H9 (cell line): ENCODE measurements around the gene SLC5A2. TPM values are rescaled to one million over a fixed set of nuclear protein-coding genes. Genes with fewer than 3 reads are reported as not detected.

Source experiments
- DNase-seq: peaks from one replicate; pipeline ENCODE4 v3.0.0-alpha.2; 2017
- H2AFZ ChIP-seq: one replicate; pipeline ENCODE4 v1.6.1; 2013; ENCODE audit warnings: mild to moderate bottlenecking, low read length, control low read depth, moderate library complexity
- H2AK5ac ChIP-seq: 2 replicates; pipeline ENCODE4 v1.6.1; 2013; ENCODE audit warnings: low read length, control low read depth, mixed read lengths; ENCODE audit not compliant: insufficient read length
- H2BK120ac ChIP-seq: one replicate; pipeline ENCODE4 v1.6.1; 2013; ENCODE audit warnings: low read depth, mild to moderate bottlenecking, low read length, control low read depth, inconsistent platforms; ENCODE audit not compliant: poor library complexity, severe bottlenecking
- H2BK12ac ChIP-seq: 2 replicates; pipeline ENCODE4 v1.6.1; 2013; ENCODE audit warnings: low read length, control low read depth, mixed read lengths, low read depth; ENCODE audit not compliant: insufficient read length
- H2BK15ac ChIP-seq: 2 replicates; pipeline ENCODE4 v1.6.1; 2013; ENCODE audit warnings: low read depth, low read length, control low read depth
- H2BK20ac ChIP-seq: one replicate; pipeline ENCODE4 v1.6.1; 2013; ENCODE audit warnings: low read depth, mild to moderate bottlenecking, low read length, control low read depth, inconsistent platforms; ENCODE audit not compliant: poor library complexity, severe bottlenecking
- H2BK5ac ChIP-seq: 2 replicates; pipeline ENCODE4 v1.6.1; 2013; ENCODE audit warnings: low read length, control low read depth, mixed read lengths; ENCODE audit not compliant: insufficient read length
- H3K14ac ChIP-seq: 2 replicates; pipeline ENCODE4 v1.6.1; 2013; ENCODE audit warnings: low read length, control low read depth; ENCODE audit not compliant: insufficient read depth
- H3K18ac ChIP-seq: 2 replicates; pipeline ENCODE4 v1.6.1; 2013; ENCODE audit warnings: low read depth, mild to moderate bottlenecking, mixed read lengths, low read length, control low read depth; ENCODE audit not compliant: insufficient read length
- H3K23ac ChIP-seq: 2 replicates; pipeline ENCODE4 v1.6.1; 2013; ENCODE audit warnings: low read length, control low read depth, mixed read lengths, low read depth; ENCODE audit not compliant: insufficient read length
- H3K23me2 ChIP-seq: 2 replicates; pipeline ENCODE4 v1.6.1; 2013; ENCODE audit warnings: low read depth, mild to moderate bottlenecking, mixed read lengths, low read length, control low read depth; ENCODE audit not compliant: insufficient read length, poor library complexity, severe bottlenecking
- H3K27ac ChIP-seq: 2 replicates; pipeline ENCODE4 v1.5.1; 2013; ENCODE audit warnings: low read length, control low read depth, mixed read lengths, low read depth; ENCODE audit not compliant: insufficient read length
- H3K27me3 ChIP-seq: 2 replicates; pipeline ENCODE4 v1.6.1; 2013; ENCODE audit warnings: low read length, control low read depth, inconsistent platforms; ENCODE audit not compliant: insufficient read depth
- H3K4ac ChIP-seq: 2 replicates; pipeline ENCODE4 v1.6.1; 2013; ENCODE audit warnings: low read depth, mild to moderate bottlenecking, control low read depth, inconsistent platforms, low read length, moderate library complexity
- H3K4me1 ChIP-seq: 2 replicates; pipeline ENCODE4 v1.6.1; 2013; ENCODE audit warnings: low read length, control low read depth, inconsistent platforms; ENCODE audit not compliant: insufficient read depth
- H3K4me2 ChIP-seq: 2 replicates; pipeline ENCODE4 v1.6.1; 2013; ENCODE audit warnings: low read length, control low read depth, mixed read lengths; ENCODE audit not compliant: insufficient read length, insufficient read depth
- H3K56ac ChIP-seq: 2 replicates; pipeline ENCODE4 v1.6.1; 2013; ENCODE audit warnings: low read depth, mild to moderate bottlenecking, mixed read lengths, low read length, control low read depth; ENCODE audit not compliant: insufficient read length
- H3K79me1 ChIP-seq: 2 replicates; pipeline ENCODE4 v1.6.1; 2013; ENCODE audit warnings: low read depth, mild to moderate bottlenecking, moderate library complexity, low read length, control low read depth, inconsistent platforms; ENCODE audit not compliant: insufficient read depth, poor library complexity, severe bottlenecking
- H3K79me2 ChIP-seq: 2 replicates; pipeline ENCODE4 v1.6.1; 2013; ENCODE audit warnings: low read length, control low read depth, inconsistent platforms; ENCODE audit not compliant: insufficient read depth
- H3K9ac ChIP-seq: 2 replicates; pipeline ENCODE4 v1.6.1; 2013; ENCODE audit warnings: low read length, control low read depth, mixed read lengths; ENCODE audit not compliant: insufficient read length; ENCODE audit errors: extremely low read depth
- H3K9me3 ChIP-seq: one replicate; pipeline ENCODE4 v1.6.1; 2013; ENCODE audit warnings: low read depth, low read length, inconsistent platforms; ENCODE audit not compliant: control insufficient read depth
- H3T11ph ChIP-seq: one replicate; pipeline ENCODE4 v1.6.1; 2013; ENCODE audit warnings: mild to moderate bottlenecking, low read length, control low read depth, inconsistent platforms
- H4K20me1 ChIP-seq: one replicate; pipeline ENCODE4 v1.6.1; 2013; ENCODE audit not compliant: control insufficient read depth, insufficient read length, insufficient read depth
- H4K5ac ChIP-seq: 2 replicates; pipeline ENCODE4 v1.6.1; 2013; ENCODE audit warnings: low read depth, mild to moderate bottlenecking, mixed read lengths, low read length, control low read depth; ENCODE audit not compliant: insufficient read length
- H4K8ac ChIP-seq: replicated peaks from 2 replicates; pipeline ENCODE4 v1.6.1; 2013; ENCODE audit warnings: low read length, control low read depth, mixed read lengths, low read depth; ENCODE audit not compliant: insufficient read length
- H4K91ac ChIP-seq: 2 replicates; pipeline ENCODE4 v1.6.1; 2013; ENCODE audit warnings: low read depth, mild to moderate bottlenecking, moderate library complexity, mixed read lengths, low read length, control low read depth; ENCODE audit not compliant: insufficient read length
- H3K27ac Mint-ChIP-seq, 3 experiments: 2 replicates in 2 of 3; 3 replicates in 1 of 3; pipeline ENCODE4 v1.8.0; 2020 to 2021; ENCODE audit warnings: mixed read lengths in 3 of 3, mild to moderate bottlenecking in 1 of 3, moderate library complexity in 1 of 3
- H3K27me3 Mint-ChIP-seq: 2 replicates; pipeline ENCODE4 v1.8.0; 2021; ENCODE audit warnings: low read depth, mild to moderate bottlenecking, moderate library complexity, mixed read lengths
- H3K36me3 Mint-ChIP-seq, 3 experiments: 2 replicates in 2 of 3; 3 replicates in 1 of 3; pipeline ENCODE4 v1.8.0; 2020 to 2021; ENCODE audit warnings: low read depth in 3 of 3, mixed read lengths in 3 of 3; ENCODE audit not compliant: insufficient read depth in 1 of 3
- H3K4me1 Mint-ChIP-seq, 2 experiments: 2 replicates each; pipeline ENCODE4 v1.8.0; 2020; ENCODE audit warnings: mixed read lengths in 2 of 2
- H3K4me3 Mint-ChIP-seq, 2 experiments: 2 replicates in 1 of 2; 3 replicates in 1 of 2; pipeline ENCODE4 v1.8.0; 2020 to 2021; ENCODE audit warnings: mild to moderate bottlenecking in 2 of 2, mixed read lengths in 2 of 2, moderate library complexity in 1 of 2
- H3K9me3 Mint-ChIP-seq, 2 experiments: 2 replicates in 1 of 2; 3 replicates in 1 of 2; pipeline ENCODE4 v1.8.0; 2020; ENCODE audit warnings: mild to moderate bottlenecking in 2 of 2, mixed read lengths in 2 of 2, moderate library complexity in 1 of 2
- CTCF ChIP-seq: fragments of 200-600 bp; sonication (generic); conservative IDR thresholded peaks from 3 replicates; pipeline ENCODE4 v1.8.0; 2021; ENCODE audit warnings: antibody characterized with exemption, mild to moderate bottlenecking
- WGBS: extraction: QIAGEN DNeasy Blood & Tissue Kit; methylation state at CpG from one replicate; pipeline ENCODE4 v1.1.7; 2013; ENCODE audit warnings: missing lambda C conversion rate, low lambda C conversion rate, mixed read lengths; ENCODE audit not compliant: insufficient read length; ENCODE audit errors: extremely low coverage; 5-methylcytosine and 5-hydroxymethylcytosine counted together
- total RNA-seq: library from RNA; stranded (reverse); gene quantifications from 2 replicates; pipeline ENCODE4 v1.2.1, GENCODE V29; 2021

The SLC5A2 gene
- total RNA-seq, 1 experiment from 2014 or later = 0.52 TPM

GRCh38 chr16:31461201-31461920 lies 21.6 kb upstream of the SLC5A2 start:
- Mint-ChIP-seq H3K27me3 (no peaks in the 10 kb centered on the region), H3K27ac (no peak overlapping the region), H3K4me3 (peak overlapping the region in 1 of 2 experiments; percentile 39; a peak in 4 of 5 replicates), H3K36me3 (peaks cover 2 to 26% (median 26%) of the 10 kb centered on the region in 3 experiments; a peak in 6 of 7 replicates), H3K9me3 (peaks cover 0 to 2% of the 10 kb centered on the region in 2 experiments; a peak in 1 of 5 replicates), H3K4me1 (peaks cover 11 to 12% of the 10 kb centered on the region in 2 experiments)
- Histone ChIP-seq H4K20me1 (no peaks in the 10 kb centered on the region), H2AFZ (no peak overlapping the region), H3K23me2 (peaks cover 8% of the 10 kb centered on the region), H3K9ac (no peak overlapping the region), H3K18ac (no peak overlapping the region), H2AK5ac (no peak overlapping the region), H3K4ac (no peak overlapping the region), H3K4me1 (no peaks in the 10 kb centered on the region), H3K27me3 (no peaks in the 10 kb centered on the region), H4K5ac (no peak overlapping the region), H2BK12ac (no peak overlapping the region), H3K14ac (no peak overlapping the region), H3K27ac (no peak overlapping the region), H3K23ac (no peak overlapping the region), H3T11ph (no peak overlapping the region), H3K56ac (no peak overlapping the region), H3K4me2 (no peak overlapping the region), H2BK120ac (no peak overlapping the region), H2BK20ac (no peak overlapping the region), H3K9me3 (no peaks in the 10 kb centered on the region), H3K79me1 (peaks cover 4% of the 10 kb centered on the region), H3K79me2 (no peaks in the 10 kb centered on the region; the same call in 1 of the 2 replicates), H4K8ac (no peak overlapping the region), H2BK5ac (no peak overlapping the region), H2BK15ac (no peak overlapping the region), H4K91ac (no peak overlapping the region)
- no CpG with 5 or more reads among the region's 10 CpGs for WGBS
- TF ChIP-seq CTCF = no peak
- DNase-seq = no peak
